NCI-H526 (cell line): ENCODE results near the gene MEOX2.

Experiments used
- DNase-seq, 2 experiments: peaks; one replicate each; lab custom pipeline; 2025; lab: John Stamatoyannopoulos, UW

The MEOX2 gene

DNA sequence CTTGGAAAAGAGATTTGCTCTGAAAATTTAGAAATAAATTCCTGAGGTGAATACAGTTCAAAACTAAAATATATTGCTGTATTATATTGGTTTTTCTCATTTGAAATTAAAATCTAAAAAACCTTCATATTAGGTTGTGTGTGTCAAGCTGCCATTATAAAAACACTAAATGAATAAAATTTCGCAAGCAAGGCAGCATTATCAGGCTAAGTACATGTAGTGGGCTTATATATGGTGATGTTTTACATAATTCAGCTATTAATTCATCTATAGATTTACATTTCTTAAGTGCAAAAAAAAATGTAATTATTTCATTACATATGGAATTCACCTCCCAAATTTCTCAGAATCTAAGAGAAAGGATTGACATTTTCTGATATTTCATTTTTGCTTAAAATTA lies 5.3 kb downstream of the MEOX2 start:
- no peak for DNase-seq

DNA sequence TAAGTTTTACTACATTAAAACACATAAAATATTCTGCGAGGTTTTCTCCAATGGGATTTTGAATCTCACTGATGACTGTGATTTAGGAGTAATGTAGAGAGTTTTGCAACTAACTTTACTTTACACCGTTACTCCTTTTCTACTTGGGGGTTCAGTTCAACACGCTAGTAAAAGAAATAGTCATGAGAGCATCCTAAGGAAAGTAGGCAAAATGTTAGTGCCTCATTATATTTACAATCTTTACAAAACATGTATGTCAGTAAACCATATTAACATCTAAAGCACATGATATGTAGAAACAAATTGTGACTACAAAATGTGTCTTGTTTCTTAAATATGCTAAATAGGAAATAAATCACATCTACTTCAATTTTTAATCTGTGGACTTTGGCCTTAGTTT lies 6.0 kb downstream of the MEOX2 start:
- no peak for DNase-seq

- DNase-seq = no peak
These were observed 7.2 kb downstream of the MEOX2 start for GRCh38 chr7:15679306-15679705.

GRCh38 chr7:15678653-15679052 lies 7.8 kb downstream of the MEOX2 start:
- DNase-seq = no peak

GRCh38 chr7:15675379-15675778 lies 11.1 kb downstream of the MEOX2 start:
- DNase-seq = no peak

- no peak for DNase-seq
These were observed 11.9 kb downstream of the MEOX2 start for GRCh38 chr7:15674586-15674985.

- DNase-seq = no peak
These were observed 16.9 kb downstream of the MEOX2 start for GRCh38 chr7:15669443-15670090.

GRCh38 chr7:15667991-15668390 lies 18.5 kb downstream of the MEOX2 start:
- no peak for DNase-seq

DNA sequence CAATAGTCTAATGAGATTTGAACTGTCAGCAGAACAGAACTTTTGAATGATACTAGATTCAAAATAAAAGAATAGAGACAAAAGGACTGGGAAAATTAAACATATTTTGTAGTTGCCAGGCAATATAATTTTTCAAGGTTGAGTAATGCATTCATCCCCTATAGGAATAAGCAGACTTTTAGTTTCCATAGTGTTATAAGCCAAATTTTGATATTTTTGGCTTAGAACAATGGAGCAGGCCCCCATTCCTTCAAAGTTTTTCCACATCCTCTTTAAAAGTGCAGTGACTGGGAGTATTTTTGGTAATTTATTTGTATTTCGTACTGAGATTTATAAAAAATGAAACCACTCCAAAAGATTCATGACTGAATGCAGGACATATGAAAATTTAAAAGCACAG lies 24.0 kb downstream of the MEOX2 start:
- no peak for DNase-seq

DNA sequence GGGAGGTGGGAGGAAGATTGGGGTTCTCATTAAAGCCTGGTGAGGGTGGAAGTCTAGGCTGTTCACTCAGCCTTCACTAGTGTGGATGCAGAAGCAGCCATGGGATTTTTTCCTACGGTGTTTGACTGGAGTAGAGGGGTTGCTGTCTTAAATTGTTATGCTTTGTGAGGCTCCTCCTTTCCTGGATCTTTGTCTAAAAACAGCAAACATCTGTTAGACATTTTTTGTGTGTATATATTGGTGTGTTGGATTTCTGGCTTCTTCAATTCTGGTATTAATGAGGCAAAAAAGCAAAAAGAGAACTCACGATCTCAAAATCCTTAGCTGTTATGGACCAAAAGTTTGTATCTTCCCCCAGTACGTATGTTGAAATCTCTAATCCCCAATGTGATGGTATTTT lies 28.2 kb downstream of the MEOX2 start:
- DNase-seq = no peak

- DNase-seq = no peak
These were observed 33.6 kb downstream of the MEOX2 start for GRCh38 chr7:15652776-15653290.

DNA sequence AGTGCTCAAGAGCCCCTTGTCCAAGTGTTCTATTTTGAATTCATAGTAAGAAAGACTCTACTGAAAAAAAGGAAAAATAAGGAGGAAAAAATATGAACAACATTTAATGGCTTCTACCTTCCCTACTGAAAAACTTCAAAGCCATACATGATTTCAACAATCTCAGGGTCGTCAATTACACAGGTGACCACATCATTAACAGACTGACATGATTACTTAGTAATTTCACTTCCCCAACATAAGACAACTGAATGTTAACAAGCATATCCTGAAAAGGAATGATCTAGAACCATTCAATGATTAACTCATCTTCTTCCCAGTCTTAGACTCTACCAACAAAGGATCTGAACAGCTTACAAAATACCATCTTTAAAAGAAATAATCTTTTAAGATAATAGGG lies 34.8 kb downstream of the MEOX2 start:
- no peak for DNase-seq

DNA sequence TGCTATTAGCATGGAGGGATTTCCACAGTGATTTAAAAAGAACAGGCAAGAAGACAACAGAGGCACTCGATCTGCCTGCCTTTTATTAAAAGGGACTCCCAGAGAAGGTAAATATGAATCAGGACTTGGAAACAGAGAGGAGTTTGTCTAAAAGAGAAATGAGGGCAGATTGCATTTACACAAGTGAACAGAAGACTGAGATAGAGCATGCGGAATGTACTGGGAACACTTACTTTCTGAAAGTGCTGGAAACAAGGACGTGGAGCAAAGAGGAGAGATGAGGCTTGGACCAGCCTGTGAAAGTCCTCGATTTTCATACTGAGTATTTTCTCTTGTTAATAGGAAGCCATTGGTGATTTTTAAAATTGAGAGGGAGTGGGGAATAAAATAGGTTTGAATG lies 35.7 kb downstream of the MEOX2 start:
- no peak for DNase-seq

DNA sequence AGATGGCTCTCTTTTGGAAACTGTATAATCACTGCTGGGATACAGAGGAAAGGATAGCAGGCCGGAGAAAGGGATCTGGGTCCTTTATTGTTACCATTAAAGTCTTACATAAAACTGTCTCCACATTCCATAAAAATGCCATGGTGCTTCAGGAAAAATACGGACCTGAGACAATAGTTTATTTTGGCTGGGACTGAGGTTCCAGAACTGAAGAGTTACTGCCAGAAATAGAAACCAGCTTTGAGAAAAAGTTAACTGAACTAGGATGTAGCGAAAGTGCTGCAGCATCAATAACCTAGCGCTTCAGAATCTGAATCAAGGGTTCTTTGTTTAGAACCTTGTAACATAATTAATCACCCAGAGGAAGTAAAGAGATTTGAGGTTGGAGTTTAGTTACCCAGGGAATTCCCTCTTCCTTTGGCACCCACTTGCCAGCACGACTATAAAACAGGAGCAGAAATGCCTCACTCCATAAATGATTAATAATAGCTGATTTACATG lies 38.0 kb downstream of the MEOX2 start:
- DNase-seq = no peak

GRCh38 chr7:15647309-15647708 lies 39.2 kb downstream of the MEOX2 start:
- DNase-seq = no peak

DNA sequence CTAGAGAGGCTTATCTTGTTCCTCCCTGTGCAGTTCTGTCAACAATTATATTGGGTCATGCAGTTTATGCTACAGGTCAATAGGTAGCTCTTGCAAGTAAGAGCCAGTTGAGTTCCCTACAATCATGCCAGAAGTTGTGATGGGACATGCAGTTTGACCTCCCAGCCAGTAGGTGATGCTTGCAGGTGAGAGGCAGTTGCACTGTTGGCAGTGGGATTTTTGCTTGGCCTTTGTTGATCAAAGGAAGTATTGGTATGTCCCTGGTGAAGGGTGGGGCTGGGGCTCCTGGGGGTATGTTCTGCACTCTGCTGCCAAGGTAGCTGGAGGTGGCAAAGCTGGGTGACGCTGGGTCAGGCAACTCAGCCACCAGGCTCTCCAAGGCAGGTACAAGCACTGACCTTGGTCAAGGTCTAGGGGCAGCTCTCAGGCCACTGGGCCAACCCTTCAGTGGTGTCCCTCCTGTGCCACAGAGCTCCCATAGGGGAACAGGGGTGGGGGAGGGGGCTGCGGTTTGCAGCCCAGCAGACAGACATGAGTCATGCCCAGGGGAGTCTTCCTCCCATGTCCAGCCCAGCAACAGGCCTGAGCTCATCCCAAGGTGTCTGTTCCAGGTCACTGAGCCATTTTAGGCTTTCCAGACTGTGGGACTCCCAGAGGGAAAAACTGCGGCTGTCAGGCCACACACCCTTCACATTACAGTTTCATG lies 43.3 kb downstream of the MEOX2 start:
- no peak for DNase-seq

DNA sequence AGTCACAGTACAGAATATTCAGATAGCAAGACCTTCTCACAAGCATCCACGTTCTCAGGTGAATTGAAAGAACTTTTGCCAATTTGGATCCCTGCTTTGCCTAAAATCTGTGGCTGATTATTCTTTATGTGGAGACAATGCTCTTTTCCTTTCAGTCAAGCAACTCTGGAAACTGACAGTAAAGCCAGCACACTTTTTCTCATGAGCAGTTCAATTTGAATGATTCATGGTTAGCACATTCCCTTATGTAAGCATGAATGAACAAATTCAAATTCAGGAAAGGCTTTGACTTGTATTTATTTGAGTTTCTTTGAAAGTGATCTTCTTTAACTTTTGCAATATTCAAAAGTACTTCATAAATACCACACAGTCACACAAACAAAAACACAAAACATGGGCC lies 57.6 kb downstream of the MEOX2 start:
- DNase-seq = no peak

DNA sequence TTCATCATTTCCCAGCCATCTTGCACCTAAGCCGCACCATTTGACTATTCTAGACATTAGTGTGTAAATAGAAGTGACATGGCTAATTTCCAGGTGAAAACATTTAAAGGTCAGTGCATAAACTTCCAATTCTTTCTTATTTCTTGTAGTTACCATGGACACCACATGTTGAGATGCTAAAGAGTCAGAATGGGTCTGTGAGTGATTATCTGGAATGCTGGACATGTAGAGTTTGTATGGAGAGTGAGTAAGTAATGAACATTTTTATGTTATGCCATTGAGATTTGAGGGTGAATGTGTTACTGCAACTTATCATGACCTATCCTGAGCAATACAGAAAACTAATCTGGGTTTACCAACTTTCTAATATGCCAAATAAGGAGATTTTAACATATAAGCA lies 60.4 kb downstream of the MEOX2 start:
- no peak for DNase-seq

DNA sequence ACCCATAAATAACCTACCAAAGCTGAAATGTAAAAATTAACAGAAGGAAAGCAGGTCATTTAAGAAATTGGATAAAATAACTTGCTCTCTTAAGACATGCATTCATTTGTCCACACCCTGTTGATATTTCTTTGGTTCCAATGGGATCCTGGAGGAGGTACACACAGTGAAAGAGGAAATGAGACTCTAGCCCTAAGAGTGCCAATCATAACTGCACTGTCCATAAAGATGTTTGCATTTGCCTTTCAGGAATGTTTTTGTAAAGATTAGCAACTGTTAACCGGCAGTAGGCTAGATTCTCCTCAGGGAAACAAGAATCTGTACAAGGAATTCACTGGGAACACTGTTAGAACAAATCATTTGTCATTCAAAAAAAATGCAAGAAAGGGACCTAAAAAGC lies 61.0 kb downstream of the MEOX2 start:
- no peak for DNase-seq

DNA sequence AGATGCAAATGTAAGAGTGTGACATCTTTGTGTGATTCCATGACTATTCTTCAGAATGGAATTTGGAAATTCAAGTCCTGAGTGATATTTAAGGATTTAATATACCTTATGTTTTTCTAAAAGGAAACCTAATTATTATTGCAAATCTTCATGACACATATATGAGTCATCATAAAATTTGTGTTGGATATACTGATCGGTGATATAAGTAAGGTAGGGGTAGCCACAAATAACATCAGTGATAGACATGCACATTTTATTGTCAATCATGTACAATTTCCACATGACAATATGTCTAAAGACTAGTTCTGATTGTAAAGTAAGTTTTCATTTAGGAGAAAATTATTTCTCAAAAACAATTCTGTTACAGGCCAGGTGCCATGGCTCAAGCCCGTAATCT lies 65.0 kb downstream of the MEOX2 start:
- no peak for DNase-seq

DNA sequence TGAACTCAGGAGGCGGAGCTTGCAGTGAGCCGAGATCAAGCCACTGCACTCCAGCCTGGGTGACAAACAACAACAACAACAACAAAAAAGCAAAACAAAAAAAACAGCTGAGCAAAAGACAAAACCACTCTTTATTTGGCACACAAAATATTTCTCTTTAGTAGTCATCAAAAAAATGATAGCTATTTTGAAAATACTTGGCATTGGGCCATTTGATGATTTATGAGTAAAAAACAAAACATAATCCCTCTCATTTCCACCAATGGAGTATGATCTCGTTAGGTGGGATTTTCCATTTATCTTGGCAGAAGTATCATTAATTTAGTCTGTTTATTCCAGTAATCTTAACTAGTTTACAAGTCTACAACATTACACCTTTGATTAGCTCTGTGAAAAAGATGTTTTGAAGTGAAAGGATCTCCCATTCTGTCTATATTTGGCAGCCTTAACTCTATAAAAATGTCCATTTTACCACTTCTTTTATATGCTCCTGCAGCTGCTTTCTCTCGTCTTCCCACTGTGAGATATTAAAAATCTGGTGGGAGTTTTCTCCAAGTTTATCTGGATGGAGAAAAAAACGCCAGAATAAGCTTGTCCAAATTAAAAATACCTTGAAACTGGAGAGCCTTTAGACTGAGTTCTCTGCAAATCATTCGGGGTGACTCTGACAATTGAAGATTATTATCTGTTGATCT lies 65.8 kb downstream of the MEOX2 start:
- DNase-seq = no peak

- DNase-seq = no peak
These were observed 68.2 kb downstream of the MEOX2 start for GRCh38 chr7:15618275-15618674.

- no peak for DNase-seq
These were observed 74.3 kb downstream of the MEOX2 start for GRCh38 chr7:15612205-15612604.
